GM21390 (cell line): ENCODE data around the gene OR3A1.
"Not testable (repeated sequence)": the region's sequence is repeated elsewhere in the genome, so short reads cannot be mapped to it uniquely, and the experiment has no call there.

ENCODE experiments used
- ATAC-seq: cut with Tn5 transposase; IDR thresholded peaks from one replicate; pipeline ENCODE4 v1.9.1; 2021; ENCODE audit not compliant: unreplicated experiment

The OR3A1 gene

GRCh38 chr17:3298260-3298659, at the start of gene OR3A1:
Gene OR3A1 (minus strand): TSS chr17:3298360. CDS start chr17:3292582, 5,778 bp downstream.
- no peak for ATAC-seq

GRCh38 chr17:3342782-3343181, 44.6 kb upstream of the OR3A1 start:
- not testable (repeated sequence) for ATAC-seq

- no peak for ATAC-seq
Observed at GRCh38 chr17:3335876-3336275, 37.7 kb upstream of the OR3A1 start.

- ATAC-seq = no peak
Observed at GRCh38 chr17:3318336-3318735, 20.2 kb upstream of the OR3A1 start.

GRCh38 chr17:3316836-3317235, 18.7 kb upstream of the OR3A1 start:
- no peak for ATAC-seq

GRCh38 chr17:3308603-3309002, 10.4 kb upstream of the OR3A1 start:
- ATAC-seq = no peak

GRCh38 chr17:3295632-3296031, 2.5 kb downstream of the OR3A1 start:
- no peak for ATAC-seq

GRCh38 chr17:3293548-3293947, 4.6 kb downstream of the OR3A1 start:
- ATAC-seq = not testable (repeated sequence)

GRCh38 chr17:3282901-3283300, 15.3 kb downstream of the OR3A1 start:
- no peak for ATAC-seq

- ATAC-seq = no peak
Observed at GRCh38 chr17:3276126-3276525, 22.0 kb downstream of the OR3A1 start.

GRCh38 chr17:3271072-3271848, 26.9 kb downstream of the OR3A1 start:
- ATAC-seq = no peak

- ATAC-seq = no peak
Observed at GRCh38 chr17:3260600-3260999, 37.6 kb downstream of the OR3A1 start.

GRCh38 chr17:3260163-3260562, 38.0 kb downstream of the OR3A1 start:
- no peak for ATAC-seq

GRCh38 chr17:3256575-3256974, 41.6 kb downstream of the OR3A1 start:
- ATAC-seq = no peak

GRCh38 chr17:3249013-3249412, 49.1 kb downstream of the OR3A1 start:
- ATAC-seq = not testable (repeated sequence)

GRCh38 chr17:3244841-3245240, 53.3 kb downstream of the OR3A1 start:
- ATAC-seq = not testable (repeated sequence)

GRCh38 chr17:3241044-3241443, 57.1 kb downstream of the OR3A1 start:
- not testable (repeated sequence) for ATAC-seq
